GM23338 (cell line): ENCODE data around the gene NDUFA13.

Experiments used
- CREB1 ChIP-seq: fragments of 250-450 bp; sonication (Bioruptor Pico); IDR thresholded peaks from 2 replicates; pipeline ENCODE4 v1.5.0; 2020; ENCODE audit warnings: low read depth, mild to moderate bottlenecking, moderate library complexity
- EZH2 ChIP-seq: fragments of 200-600 bp; sonication (generic); IDR thresholded peaks from one replicate; pipeline ENCODE4 v1.8.0; 2017; ENCODE audit warnings: antibody characterized with exemption, mild to moderate bottlenecking, low read depth; ENCODE audit not compliant: unreplicated experiment
- EZH2phosphoT487 ChIP-seq: fragments of 200-600 bp; sonication (generic); IDR thresholded peaks from one replicate; pipeline ENCODE4 v1.8.1; 2018; ENCODE audit warnings: antibody characterized with exemption; ENCODE audit not compliant: unreplicated experiment
- JUNB ChIP-seq: IDR thresholded peaks from one replicate; pipeline ENCODE4 v1.6.1; 2016; ENCODE audit warnings: antibody characterized with exemption; ENCODE audit not compliant: unreplicated experiment
- NANOG ChIP-seq: IDR thresholded peaks from 2 replicates; pipeline ENCODE4 v1.6.1; 2016; ENCODE audit warnings: antibody characterized with exemption, borderline replicate concordance
- POLR2AphosphoS5 ChIP-seq: IDR thresholded peaks from 2 replicates; pipeline ENCODE4 v1.6.1; 2016; ENCODE audit warnings: antibody characterized with exemption, low read depth
- STAT1 ChIP-seq: IDR thresholded peaks from one replicate; pipeline ENCODE4 v1.6.1; 2016; ENCODE audit warnings: antibody characterized with exemption; ENCODE audit not compliant: unreplicated experiment
- ZNF114 ChIP-seq: fragments of 250-450 bp; sonication (Bioruptor Pico); IDR thresholded peaks from 2 replicates; pipeline ENCODE4 v1.5.0; 2020; ENCODE audit warnings: mild to moderate bottlenecking, moderate library complexity
- ZNF331 ChIP-seq: fragments of 250-450 bp; sonication (Bioruptor Pico); IDR thresholded peaks from 2 replicates; pipeline ENCODE4 v1.5.0; 2020; ENCODE audit warnings: low read depth, mild to moderate bottlenecking, moderate library complexity
- TF ChIP-seq, protein P1 (sequence below): IDR thresholded peaks from one replicate; pipeline ENCODE4 v1.6.1; 2018; ENCODE audit warnings: antibody characterized with exemption; ENCODE audit not compliant: unreplicated experiment
- TF ChIP-seq, protein P2 (sequence below), 2 experiments: fragments of 200-600 bp in 1 of 2; sonication (generic) in 1 of 2; conservative IDR thresholded peaks; 2 replicates each; pipeline versions ENCODE4 v1.5.1 to v1.6.1; 2016 to 2017; ENCODE audit warnings: antibody characterized with exemption in 2 of 2, low read depth in 2 of 2, mild to moderate bottlenecking in 2 of 2, moderate library complexity in 1 of 2
- TF ChIP-seq, protein P3 (sequence below): fragments of 250-450 bp; sonication (Bioruptor Pico); IDR thresholded peaks from 2 replicates; pipeline ENCODE4 v1.5.0; 2020; ENCODE audit warnings: mild to moderate bottlenecking, moderate library complexity

DNA sequence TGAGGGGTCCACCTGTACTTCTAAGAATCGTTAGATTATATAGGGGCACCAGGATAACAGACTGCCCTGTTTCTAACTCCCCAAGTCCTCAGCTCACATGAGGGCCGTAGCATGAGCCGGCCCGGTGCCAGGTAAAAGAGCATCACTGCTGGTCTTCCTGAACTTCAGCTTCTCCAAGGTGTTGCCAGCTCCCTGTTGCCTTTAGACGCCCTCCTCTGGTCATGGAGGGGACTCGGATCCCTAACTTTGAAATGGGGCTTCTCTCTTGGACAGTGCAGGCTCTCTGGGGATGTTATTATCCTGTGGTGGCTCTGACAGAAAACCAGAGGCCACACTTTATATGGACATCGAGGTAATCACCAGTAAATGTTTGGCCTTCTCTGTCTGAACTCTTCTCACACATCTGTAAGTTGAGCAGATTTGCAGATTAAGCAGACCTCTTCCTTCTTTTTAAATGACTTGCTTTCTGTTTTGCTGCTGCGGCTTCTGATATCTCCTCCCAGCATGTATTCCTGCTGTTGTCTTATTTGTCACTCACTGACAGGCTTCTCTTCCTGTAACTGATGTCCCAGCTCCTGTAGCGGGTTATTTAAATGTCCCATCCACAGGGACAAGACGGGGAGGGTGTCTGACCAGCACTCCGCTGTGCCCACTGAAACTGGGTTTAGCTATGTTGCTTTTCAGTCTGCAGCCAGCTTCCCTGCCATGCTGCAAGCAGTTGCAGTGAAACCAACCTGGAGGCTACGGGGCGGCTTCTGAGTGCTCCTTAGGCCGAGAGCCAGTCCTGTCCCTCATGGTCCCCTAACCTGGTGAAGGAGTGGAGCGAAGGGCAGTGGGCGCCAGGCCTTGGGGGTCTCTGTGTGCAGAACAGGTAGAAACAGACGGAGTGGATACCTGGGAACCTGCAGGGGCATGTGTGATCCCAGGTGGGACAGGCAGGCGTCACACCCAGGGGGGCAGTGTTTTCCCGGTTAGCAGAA, 39.9 kb upstream of the NDUFA13 start:
- TF ChIP-seq EZH2 (no peak), EZH2phosphoT487 (no peak), POLR2AphosphoS5 (0 out of 2 replicates have a peak, but pooled peaks have one; percentile 20), STAT1 (no peak), CREB1 (CRISPR knock-in tag) (no peak), JUNB (no peak), NANOG (no peak), ZNF114 (CRISPR knock-in tag) (no peak), ZNF331 (CRISPR knock-in tag) (no peak)
- TF ChIP-seq, protein P1, sequence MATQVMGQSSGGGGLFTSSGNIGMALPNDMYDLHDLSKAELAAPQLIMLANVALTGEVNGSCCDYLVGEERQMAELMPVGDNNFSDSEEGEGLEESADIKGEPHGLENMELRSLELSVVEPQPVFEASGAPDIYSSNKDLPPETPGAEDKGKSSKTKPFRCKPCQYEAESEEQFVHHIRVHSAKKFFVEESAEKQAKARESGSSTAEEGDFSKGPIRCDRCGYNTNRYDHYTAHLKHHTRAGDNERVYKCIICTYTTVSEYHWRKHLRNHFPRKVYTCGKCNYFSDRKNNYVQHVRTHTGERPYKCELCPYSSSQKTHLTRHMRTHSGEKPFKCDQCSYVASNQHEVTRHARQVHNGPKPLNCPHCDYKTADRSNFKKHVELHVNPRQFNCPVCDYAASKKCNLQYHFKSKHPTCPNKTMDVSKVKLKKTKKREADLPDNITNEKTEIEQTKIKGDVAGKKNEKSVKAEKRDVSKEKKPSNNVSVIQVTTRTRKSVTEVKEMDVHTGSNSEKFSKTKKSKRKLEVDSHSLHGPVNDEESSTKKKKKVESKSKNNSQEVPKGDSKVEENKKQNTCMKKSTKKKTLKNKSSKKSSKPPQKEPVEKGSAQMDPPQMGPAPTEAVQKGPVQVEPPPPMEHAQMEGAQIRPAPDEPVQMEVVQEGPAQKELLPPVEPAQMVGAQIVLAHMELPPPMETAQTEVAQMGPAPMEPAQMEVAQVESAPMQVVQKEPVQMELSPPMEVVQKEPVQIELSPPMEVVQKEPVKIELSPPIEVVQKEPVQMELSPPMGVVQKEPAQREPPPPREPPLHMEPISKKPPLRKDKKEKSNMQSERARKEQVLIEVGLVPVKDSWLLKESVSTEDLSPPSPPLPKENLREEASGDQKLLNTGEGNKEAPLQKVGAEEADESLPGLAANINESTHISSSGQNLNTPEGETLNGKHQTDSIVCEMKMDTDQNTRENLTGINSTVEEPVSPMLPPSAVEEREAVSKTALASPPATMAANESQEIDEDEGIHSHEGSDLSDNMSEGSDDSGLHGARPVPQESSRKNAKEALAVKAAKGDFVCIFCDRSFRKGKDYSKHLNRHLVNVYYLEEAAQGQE = no peak
- TF ChIP-seq, protein P2, sequence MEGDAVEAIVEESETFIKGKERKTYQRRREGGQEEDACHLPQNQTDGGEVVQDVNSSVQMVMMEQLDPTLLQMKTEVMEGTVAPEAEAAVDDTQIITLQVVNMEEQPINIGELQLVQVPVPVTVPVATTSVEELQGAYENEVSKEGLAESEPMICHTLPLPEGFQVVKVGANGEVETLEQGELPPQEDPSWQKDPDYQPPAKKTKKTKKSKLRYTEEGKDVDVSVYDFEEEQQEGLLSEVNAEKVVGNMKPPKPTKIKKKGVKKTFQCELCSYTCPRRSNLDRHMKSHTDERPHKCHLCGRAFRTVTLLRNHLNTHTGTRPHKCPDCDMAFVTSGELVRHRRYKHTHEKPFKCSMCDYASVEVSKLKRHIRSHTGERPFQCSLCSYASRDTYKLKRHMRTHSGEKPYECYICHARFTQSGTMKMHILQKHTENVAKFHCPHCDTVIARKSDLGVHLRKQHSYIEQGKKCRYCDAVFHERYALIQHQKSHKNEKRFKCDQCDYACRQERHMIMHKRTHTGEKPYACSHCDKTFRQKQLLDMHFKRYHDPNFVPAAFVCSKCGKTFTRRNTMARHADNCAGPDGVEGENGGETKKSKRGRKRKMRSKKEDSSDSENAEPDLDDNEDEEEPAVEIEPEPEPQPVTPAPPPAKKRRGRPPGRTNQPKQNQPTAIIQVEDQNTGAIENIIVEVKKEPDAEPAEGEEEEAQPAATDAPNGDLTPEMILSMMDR (conservative IDR thresholded peaks at IDR 0.05; ENCODE audit: low read depth in 2 of 2) = peak; percentile 59 to 82
- TF ChIP-seq, protein P3, sequence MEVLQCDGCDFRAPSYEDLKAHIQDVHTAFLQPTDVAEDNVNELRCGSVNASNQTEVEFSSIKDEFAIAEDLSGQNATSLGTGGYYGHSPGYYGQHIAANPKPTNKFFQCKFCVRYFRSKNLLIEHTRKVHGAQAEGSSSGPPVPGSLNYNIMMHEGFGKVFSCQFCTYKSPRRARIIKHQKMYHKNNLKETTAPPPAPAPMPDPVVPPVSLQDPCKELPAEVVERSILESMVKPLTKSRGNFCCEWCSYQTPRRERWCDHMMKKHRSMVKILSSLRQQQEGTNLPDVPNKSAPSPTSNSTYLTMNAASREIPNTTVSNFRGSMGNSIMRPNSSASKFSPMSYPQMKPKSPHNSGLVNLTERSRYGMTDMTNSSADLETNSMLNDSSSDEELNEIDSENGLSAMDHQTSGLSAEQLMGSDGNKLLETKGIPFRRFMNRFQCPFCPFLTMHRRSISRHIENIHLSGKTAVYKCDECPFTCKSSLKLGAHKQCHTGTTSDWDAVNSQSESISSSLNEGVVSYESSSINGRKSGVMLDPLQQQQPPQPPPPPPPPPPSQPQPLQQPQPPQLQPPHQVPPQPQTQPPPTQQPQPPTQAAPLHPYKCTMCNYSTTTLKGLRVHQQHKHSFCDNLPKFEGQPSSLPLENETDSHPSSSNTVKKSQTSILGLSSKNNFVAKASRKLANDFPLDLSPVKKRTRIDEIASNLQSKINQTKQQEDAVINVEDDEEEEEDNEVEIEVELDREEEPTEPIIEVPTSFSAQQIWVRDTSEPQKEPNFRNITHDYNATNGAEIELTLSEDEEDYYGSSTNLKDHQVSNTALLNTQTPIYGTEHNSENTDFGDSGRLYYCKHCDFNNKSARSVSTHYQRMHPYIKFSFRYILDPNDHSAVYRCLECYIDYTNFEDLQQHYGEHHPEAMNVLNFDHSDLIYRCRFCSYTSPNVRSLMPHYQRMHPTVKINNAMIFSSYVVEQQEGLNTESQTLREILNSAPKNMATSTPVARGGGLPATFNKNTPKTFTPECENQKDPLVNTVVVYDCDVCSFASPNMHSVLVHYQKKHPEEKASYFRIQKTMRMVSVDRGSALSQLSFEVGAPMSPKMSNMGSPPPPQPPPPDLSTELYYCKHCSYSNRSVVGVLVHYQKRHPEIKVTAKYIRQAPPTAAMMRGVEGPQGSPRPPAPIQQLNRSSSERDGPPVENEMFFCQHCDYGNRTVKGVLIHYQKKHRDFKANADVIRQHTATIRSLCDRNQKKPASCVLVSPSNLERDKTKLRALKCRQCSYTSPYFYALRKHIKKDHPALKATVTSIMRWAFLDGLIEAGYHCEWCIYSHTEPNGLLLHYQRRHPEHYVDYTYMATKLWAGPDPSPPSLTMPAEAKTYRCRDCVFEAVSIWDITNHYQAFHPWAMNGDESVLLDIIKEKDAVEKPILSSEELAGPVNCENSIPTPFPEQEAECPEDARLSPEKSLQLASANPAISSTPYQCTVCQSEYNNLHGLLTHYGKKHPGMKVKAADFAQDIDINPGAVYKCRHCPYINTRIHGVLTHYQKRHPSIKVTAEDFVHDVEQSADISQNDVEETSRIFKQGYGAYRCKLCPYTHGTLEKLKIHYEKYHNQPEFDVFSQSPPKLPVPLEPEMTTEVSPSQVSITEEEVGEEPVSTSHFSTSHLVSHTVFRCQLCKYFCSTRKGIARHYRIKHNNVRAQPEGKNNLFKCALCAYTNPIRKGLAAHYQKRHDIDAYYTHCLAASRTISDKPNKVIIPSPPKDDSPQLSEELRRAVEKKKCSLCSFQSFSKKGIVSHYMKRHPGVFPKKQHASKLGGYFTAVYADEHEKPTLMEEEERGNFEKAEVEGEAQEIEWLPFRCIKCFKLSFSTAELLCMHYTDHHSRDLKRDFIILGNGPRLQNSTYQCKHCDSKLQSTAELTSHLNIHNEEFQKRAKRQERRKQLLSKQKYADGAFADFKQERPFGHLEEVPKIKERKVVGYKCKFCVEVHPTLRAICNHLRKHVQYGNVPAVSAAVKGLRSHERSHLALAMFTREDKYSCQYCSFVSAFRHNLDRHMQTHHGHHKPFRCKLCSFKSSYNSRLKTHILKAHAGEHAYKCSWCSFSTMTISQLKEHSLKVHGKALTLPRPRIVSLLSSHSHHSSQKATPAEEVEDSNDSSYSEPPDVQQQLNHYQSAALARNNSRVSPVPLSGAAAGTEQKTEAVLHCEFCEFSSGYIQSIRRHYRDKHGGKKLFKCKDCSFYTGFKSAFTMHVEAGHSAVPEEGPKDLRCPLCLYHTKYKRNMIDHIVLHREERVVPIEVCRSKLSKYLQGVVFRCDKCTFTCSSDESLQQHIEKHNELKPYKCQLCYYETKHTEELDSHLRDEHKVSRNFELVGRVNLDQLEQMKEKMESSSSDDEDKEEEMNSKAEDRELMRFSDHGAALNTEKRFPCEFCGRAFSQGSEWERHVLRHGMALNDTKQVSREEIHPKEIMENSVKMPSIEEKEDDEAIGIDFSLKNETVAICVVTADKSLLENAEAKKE = no peak
